AG08395 (cell line): ENCODE results near the gene PDE7B.
"Not testable (repeated sequence)": the region's sequence is repeated elsewhere in the genome, so short reads cannot be mapped to it uniquely, and the experiment has no call there.

Experiments used
- DNase-seq: peaks from one replicate; pipeline ENCODE4 v3.0.0; 2012; ENCODE audit warnings: mixed read lengths, low spot score

The PDE7B gene

GRCh38 chr6:136188486-136188885 lies 337.0 kb downstream of the PDE7B start:
- DNase-seq = no peak

GRCh38 chr6:136189104-136189503 lies 337.6 kb downstream of the PDE7B start:
- DNase-seq = no peak

- DNase-seq = no peak
Observed at GRCh38 chr6:136191606-136192312, 340.3 kb downstream of the PDE7B start.

- DNase-seq = no peak
Observed at GRCh38 chr6:136192902-136193301, 341.4 kb downstream of the PDE7B start.

- no peak for DNase-seq
Observed at GRCh38 chr6:136201732-136202131, 350.2 kb downstream of the PDE7B start.

- no peak for DNase-seq
Observed at GRCh38 chr6:136208783-136209182, 357.3 kb downstream of the PDE7B start.

- no peak for DNase-seq
Observed at GRCh38 chr6:136209496-136209895, 358.0 kb downstream of the PDE7B start.

GRCh38 chr6:136210398-136211165 lies 359.1 kb downstream of the PDE7B start:
- DNase-seq = no peak

GRCh38 chr6:136212608-136213007 lies 361.1 kb downstream of the PDE7B start:
- no peak for DNase-seq

- no peak for DNase-seq
Observed at GRCh38 chr6:136213012-136213539, 361.6 kb downstream of the PDE7B start.

GRCh38 chr6:136213853-136214252 lies 362.4 kb downstream of the PDE7B start:
- DNase-seq = no peak

GRCh38 chr6:136216503-136217401 lies 365.3 kb downstream of the PDE7B start:
- no peak for DNase-seq

- DNase-seq = not testable (repeated sequence)
Observed at GRCh38 chr6:136224974-136225373, 373.5 kb downstream of the PDE7B start.

- no peak for DNase-seq
Observed at GRCh38 chr6:136225496-136225895, 374.0 kb downstream of the PDE7B start.

- DNase-seq = peak; percentile 67
Observed at GRCh38 chr6:136226027-136226673, 374.6 kb downstream of the PDE7B start.

GRCh38 chr6:136226674-136227377 lies 375.3 kb downstream of the PDE7B start:
- no peak for DNase-seq

- no peak for DNase-seq
Observed at GRCh38 chr6:136228814-136229213, 377.3 kb downstream of the PDE7B start.

GRCh38 chr6:136230219-136230853 lies 378.8 kb downstream of the PDE7B start:
- DNase-seq = peak; percentile 47

GRCh38 chr6:136232701-136233100 lies 381.2 kb downstream of the PDE7B start:
- DNase-seq = no peak

- no peak for DNase-seq
Observed at GRCh38 chr6:136235233-136235564, 383.7 kb downstream of the PDE7B start.
